Progenitor cell of endocrine pancreas (in vitro differentiated cells): ENCODE results near the gene SLC38A10. TPM values are rescaled to one million over a fixed set of nuclear protein-coding genes. Genes with fewer than 3 reads are reported as not detected.

ENCODE experiments used
- DNase-seq: peaks from one replicate; pipeline ENCODE4 v3.0.0; 2021; ENCODE audit warnings: low spot score; ENCODE audit not compliant: unreplicated experiment
- H3K27ac Mint-ChIP-seq: 2 replicates; pipeline ENCODE4 v1.8.0; 2021; ENCODE audit warnings: mild to moderate bottlenecking, moderate library complexity, mixed read lengths
- H3K27me3 Mint-ChIP-seq: 2 replicates; pipeline ENCODE4 v1.8.0; 2021; ENCODE audit warnings: mixed read lengths
- H3K36me3 Mint-ChIP-seq: 2 replicates; pipeline ENCODE4 v1.8.0; 2022; ENCODE audit warnings: mixed read lengths; ENCODE audit not compliant: insufficient read depth
- H3K4me1 Mint-ChIP-seq: 2 replicates; pipeline ENCODE4 v1.8.0; 2021; ENCODE audit warnings: low read depth, mixed read lengths
- H3K4me3 Mint-ChIP-seq: 2 replicates; pipeline ENCODE4 v1.8.0; 2021; ENCODE audit warnings: low read depth, mild to moderate bottlenecking, moderate library complexity, mixed read lengths
- H3K9me3 Mint-ChIP-seq: 2 replicates; pipeline ENCODE4 v1.8.0; 2021; ENCODE audit warnings: low read depth, mixed read lengths
- CTCF ChIP-seq: fragments of 200-600 bp; sonication (generic); IDR thresholded peaks from one replicate; pipeline ENCODE4 v1.5.0; 2021; ENCODE audit warnings: antibody characterized with exemption, mild to moderate bottlenecking; ENCODE audit not compliant: unreplicated experiment
- total RNA-seq: library from RNA; stranded (reverse); gene quantifications from 2 replicates; pipeline ENCODE4 v1.2.1, GENCODE V29; 2021

SLC38A10 gene
- total RNA-seq, 1 donor from 2014 or later: 130 TPM

GRCh38 chr17:81232616-81233241, 62.4 kb downstream of the SLC38A10 start:
- no peak overlapping the region for H3K4me3 Mint-ChIP-seq
- no peak for DNase-seq
- H3K27ac Mint-ChIP-seq: no peak overlapping the region
- peaks cover 14% of the 10 kb centered on the region for H3K36me3 Mint-ChIP-seq
- no peaks in the 10 kb centered on the region for H3K27me3 Mint-ChIP-seq
- no peak for TF ChIP-seq CTCF
- peaks cover 2% of the 10 kb centered on the region for H3K4me1 Mint-ChIP-seq
- H3K9me3 Mint-ChIP-seq: no peaks in the 10 kb centered on the region

- Mint-ChIP-seq H3K9me3 (no peaks in the 10 kb centered on the region), H3K4me1 (peaks cover 2% of the 10 kb centered on the region)
Measured at GRCh38 chr17:81231766-81232581, 63.1 kb downstream of the SLC38A10 start.

GRCh38 chr17:81231121-81231645, 63.9 kb downstream of the SLC38A10 start:
- no peak overlapping the region for H3K4me3 Mint-ChIP-seq
- no peak for TF ChIP-seq CTCF
- DNase-seq: no peak
- H3K4me1 Mint-ChIP-seq: peaks cover 2% of the 10 kb centered on the region
- peaks cover 14% of the 10 kb centered on the region for H3K36me3 Mint-ChIP-seq
- H3K9me3 Mint-ChIP-seq: no peaks in the 10 kb centered on the region
- H3K27me3 Mint-ChIP-seq: no peaks in the 10 kb centered on the region
- no peak overlapping the region for H3K27ac Mint-ChIP-seq

More at GRCh38 chr17:81231766-81232581, 63.1 kb downstream of the SLC38A10 start:
- Mint-ChIP-seq H3K27ac (no peak overlapping the region), H3K27me3 (no peaks in the 10 kb centered on the region), H3K36me3 (peaks cover 14% of the 10 kb centered on the region), H3K4me3 (no peak overlapping the region)
- no peak for TF ChIP-seq CTCF
- no peak for DNase-seq

GRCh38 chr17:81230043-81230820, 64.9 kb downstream of the SLC38A10 start:
- no peak for DNase-seq
- no peaks in the 10 kb centered on the region for H3K27me3 Mint-ChIP-seq
- peak; percentile 21 for TF ChIP-seq CTCF
- H3K4me3 Mint-ChIP-seq: no peak overlapping the region
- peaks cover 2% of the 10 kb centered on the region for H3K4me1 Mint-ChIP-seq
- no peak overlapping the region for H3K27ac Mint-ChIP-seq
- no peaks in the 10 kb centered on the region for H3K9me3 Mint-ChIP-seq
- H3K36me3 Mint-ChIP-seq: peaks cover 14% of the 10 kb centered on the region

GRCh38 chr17:81229666-81229920, 65.5 kb downstream of the SLC38A10 start:
- Mint-ChIP-seq H3K27me3 (no peaks in the 10 kb centered on the region), H3K9me3 (no peaks in the 10 kb centered on the region), H3K4me1 (no peaks in the 10 kb centered on the region), H3K36me3 (peaks cover 11% of the 10 kb centered on the region), H3K4me3 (no peak overlapping the region), H3K27ac (no peak overlapping the region)
- TF ChIP-seq CTCF: no peak
- DNase-seq: no peak
